ENCODE data around the gene SEMA5B. TPM values are rescaled to one million over a fixed set of nuclear protein-coding genes. Genes with fewer than 3 reads are reported as not detected.

The SEMA5B gene
- total RNA-seq, 2 experiments from 2014 or later, result not detected

DNA sequence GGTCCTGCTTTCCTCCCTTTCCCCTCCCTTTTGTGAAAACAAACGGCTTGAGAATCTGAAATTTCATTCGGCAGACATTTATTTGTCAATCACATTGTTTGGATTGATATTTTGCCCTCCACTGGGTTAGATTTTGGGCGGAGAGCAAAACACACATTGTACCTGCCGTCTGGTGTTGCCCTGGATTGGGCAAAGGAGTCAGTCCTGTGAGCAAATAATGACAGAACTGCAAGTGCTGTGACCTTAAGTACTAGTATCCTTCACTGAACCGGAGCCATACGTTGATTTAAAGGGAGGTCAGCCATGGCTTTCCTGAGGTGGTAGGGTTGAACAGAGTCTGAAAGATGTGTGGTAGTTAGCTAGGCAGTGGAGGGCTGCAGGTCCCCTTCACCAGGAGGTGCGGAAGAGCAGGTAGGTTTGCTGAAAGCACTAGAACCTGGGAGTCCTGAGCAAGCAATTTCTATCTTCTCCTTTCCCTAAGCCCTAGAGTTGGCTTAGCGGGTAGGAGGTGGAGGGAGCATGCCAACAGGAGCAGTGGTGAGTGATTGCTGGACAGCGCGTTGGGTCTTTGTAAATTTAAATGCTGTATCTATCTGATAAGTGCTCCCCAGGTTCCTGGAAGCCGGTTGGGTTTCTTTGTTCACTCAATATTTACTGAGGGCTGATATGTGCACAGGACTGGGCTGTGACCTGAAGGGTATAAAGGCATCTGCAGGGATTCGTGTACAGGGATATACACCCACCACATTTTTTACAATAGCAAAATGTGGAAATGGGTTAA, 41.2 kb upstream of the SEMA5B start:
- Mint-ChIP-seq H3K4me1 (peaks cover 40% of the 10 kb centered on the region), H3K36me3 (ENCODE audit: low read depth) (peaks cover 7% of the 10 kb centered on the region), H3K27ac (no peak overlapping the region), H3K27me3 (no peaks in the 10 kb centered on the region), H3K4me3 (peak overlapping the region; percentile 87), H3K9me3 (ENCODE audit: low read depth) (no peaks in the 10 kb centered on the region)
- no peak for ATAC-seq
- ChIA-PET CTCF (no interaction called here), POLR2A (no interaction called here)
- intact Hi-C loops (cut with DNase I, micrococcal nuclease), result no loop called here
- DNase-seq, result no peak

DNA sequence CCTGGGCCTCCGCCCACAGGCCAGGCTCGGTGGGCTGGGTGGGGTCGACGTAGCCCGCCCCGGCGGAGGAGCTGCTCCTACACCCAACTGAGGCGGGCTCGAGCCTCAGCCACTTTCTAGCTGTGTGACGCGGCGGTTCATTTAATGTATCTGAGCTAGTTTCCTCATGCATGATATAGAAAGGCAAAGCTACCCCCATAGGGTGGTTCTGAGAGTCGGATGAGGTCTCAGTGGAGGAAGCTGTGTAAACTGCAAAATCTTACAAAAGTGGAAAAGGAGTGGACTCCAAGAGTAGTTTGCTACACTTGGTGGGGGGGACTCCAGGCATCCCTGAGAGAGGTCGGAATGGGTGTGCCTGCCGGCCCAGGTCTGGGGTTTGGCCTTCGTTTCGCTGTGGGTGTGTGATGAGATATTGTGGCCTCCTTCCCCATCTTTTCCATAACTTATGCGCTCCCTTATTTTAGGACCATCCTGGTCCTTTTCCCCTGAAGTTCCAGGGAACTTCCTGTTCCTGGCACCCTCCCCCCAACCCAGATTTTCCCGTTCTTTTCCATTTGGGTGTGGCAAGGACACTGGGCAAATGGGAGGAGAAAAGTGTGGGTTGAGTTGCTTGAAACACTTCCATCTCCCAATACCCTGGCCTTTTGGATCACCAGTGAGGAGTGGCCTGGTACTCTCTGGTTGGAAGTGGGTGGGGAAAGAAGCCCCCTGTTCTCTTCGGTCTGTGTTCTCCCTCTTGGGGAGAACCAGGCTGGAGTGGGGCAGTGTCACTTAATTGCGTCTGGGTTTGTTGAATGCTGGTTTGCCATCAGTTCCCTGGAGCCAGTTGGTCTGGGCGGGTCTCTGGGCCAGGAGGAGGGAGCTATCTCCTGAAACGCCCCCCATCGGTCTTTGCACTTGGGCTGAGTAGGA, 40.4 kb upstream of the SEMA5B start:
- peak; percentile 51 for DNase-seq
- POLR2A ChIA-PET, result interaction anchor here (0.6 to 0.9 kb wide), 3 partner anchors 9 to 675 kb away, joined by 3 read pairs; no protein-coding TSS in a partner anchor
- intact Hi-C loops (cut with DNase I, micrococcal nuclease), result loop anchor here in 1 of 2 experiments (1.0 to 2.0 kb wide), 3 partner anchors 133 to 517 kb away; partner anchors contain the start of genes HACD2, SEC22A and SLC49A4
- no peaks in the 10 kb centered on the region for H3K9me3 Mint-ChIP-seq (ENCODE audit: low read depth)
- no peaks in the 10 kb centered on the region for H3K27me3 Mint-ChIP-seq
- peaks cover 7% of the 10 kb centered on the region for H3K36me3 Mint-ChIP-seq (ENCODE audit: low read depth)
- H3K27ac Mint-ChIP-seq, result peak overlapping the region; percentile 72
- peaks cover 40% of the 10 kb centered on the region for H3K4me1 Mint-ChIP-seq
- peak overlapping the region; percentile 87 for H3K4me3 Mint-ChIP-seq
- peak; percentile 33 for ATAC-seq
- CTCF ChIA-PET, result interaction anchor here (0.7 to 2.3 kb wide), 3 partner anchors 40 to 491 kb away, joined by 3 to 13 read pairs (median 3); partner anchors contain the start of gene SEMA5B

DNA sequence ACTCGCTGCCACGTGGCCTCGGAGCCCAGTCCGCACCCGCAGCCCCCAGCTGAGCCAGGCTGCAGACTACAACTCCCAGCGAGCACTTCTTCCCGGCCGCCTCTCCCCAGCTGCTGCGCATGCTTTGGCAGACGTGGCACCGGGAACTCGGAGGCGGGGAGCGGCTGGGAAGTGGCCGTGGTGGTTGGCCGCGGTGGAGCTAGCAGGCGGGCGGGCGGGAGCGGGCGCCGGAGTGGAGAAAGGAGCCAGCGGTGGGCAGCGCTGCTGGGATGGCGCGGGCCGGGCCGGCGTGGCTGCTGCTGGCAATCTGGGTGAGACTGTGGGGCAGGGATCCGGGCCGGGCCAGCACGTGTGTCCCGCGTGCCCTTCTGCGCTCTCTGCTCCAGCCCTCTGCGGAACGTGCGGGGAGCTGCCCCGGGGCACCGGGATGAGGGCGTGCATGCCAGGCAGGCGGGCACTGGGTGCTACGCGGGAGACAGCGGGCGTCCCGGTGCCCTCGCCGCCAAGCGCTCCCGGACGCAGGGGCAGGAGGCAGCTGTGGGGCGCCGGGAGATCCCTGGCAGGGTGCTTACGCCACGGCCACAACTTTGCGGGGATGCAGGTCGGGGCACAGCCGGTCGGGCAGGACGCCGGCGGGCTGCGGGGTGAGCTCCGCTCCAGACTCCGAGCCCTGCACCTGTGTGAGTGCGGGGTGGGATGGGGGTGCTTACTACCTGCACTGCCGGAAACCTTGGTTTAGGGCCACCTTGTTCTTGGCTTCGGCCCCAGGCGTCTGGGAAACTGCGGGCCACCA, 39.5 kb upstream of the SEMA5B start, which contains the start of gene PDIA5:
Gene PDIA5 (plus strand): TSS at position 130 of the 793 bp plus-strand sequence. CDS start 140 bp downstream, at position 270.
- peaks cover 40% of the 10 kb centered on the region for H3K4me1 Mint-ChIP-seq
- intact Hi-C loops (cut with DNase I, micrococcal nuclease), result loop anchor here in 1 of 2 experiments (1.0 to 2.0 kb wide), 3 partner anchors 134 to 518 kb away; partner anchors contain the start of genes HACD2, SEC22A and SLC49A4
- H3K36me3 Mint-ChIP-seq (ENCODE audit: low read depth), result peaks cover 7% of the 10 kb centered on the region

GRCh38 chr3:123066599-123066895, 39.0 kb upstream of the SEMA5B start:
- peaks cover 7% of the 10 kb centered on the region for H3K36me3 Mint-ChIP-seq (ENCODE audit: low read depth)
- H3K4me1 Mint-ChIP-seq, result peaks cover 40% of the 10 kb centered on the region
- H3K27me3 Mint-ChIP-seq, result no peaks in the 10 kb centered on the region
- H3K9me3 Mint-ChIP-seq (ENCODE audit: low read depth), result no peaks in the 10 kb centered on the region
- ChIA-PET CTCF (interaction anchor here (0.6 to 2.3 kb wide), 6 partner anchors 22 to 493 kb away, joined by 3 to 13 read pairs (median 3); partner anchors contain the start of gene SEMA5B), POLR2A (no interaction called here)
- peak overlapping the region; percentile 80 for H3K27ac Mint-ChIP-seq
- no peak for DNase-seq
- no peak for ATAC-seq
- intact Hi-C loops (cut with DNase I, micrococcal nuclease), result loop anchor here in 1 of 2 experiments (2.0 kb wide), 2 partner anchors 272 to 518 kb away; partner anchors contain the start of genes HACD2 and SLC49A4
- H3K4me3 Mint-ChIP-seq, result peak overlapping the region; percentile 87

More for the DNA sequence above, 39.5 kb upstream of the SEMA5B start, which contains the start of gene PDIA5:
- ATAC-seq (peak; percentile 83), DNase-seq (peak; percentile 87)
- ChIA-PET POLR2A (interaction anchor here (0.6 to 0.9 kb wide), 3 partner anchors 10 to 674 kb away, joined by 3 read pairs; no protein-coding TSS in a partner anchor), CTCF (interaction anchor here (0.7 to 2.3 kb wide), 7 partner anchors 37 to 492 kb away, joined by 3 to 13 read pairs (median 3); partner anchors contain the start of gene SEMA5B)
- Mint-ChIP-seq H3K4me3 (peak within 1 kb of the TSS; percentile 87), H3K27ac (peak within 1 kb of the TSS; percentile 80), H3K9me3 (ENCODE audit: low read depth) (no peaks in the 10 kb centered on the region), H3K27me3 (no peaks in the 10 kb centered on the region)

DNA sequence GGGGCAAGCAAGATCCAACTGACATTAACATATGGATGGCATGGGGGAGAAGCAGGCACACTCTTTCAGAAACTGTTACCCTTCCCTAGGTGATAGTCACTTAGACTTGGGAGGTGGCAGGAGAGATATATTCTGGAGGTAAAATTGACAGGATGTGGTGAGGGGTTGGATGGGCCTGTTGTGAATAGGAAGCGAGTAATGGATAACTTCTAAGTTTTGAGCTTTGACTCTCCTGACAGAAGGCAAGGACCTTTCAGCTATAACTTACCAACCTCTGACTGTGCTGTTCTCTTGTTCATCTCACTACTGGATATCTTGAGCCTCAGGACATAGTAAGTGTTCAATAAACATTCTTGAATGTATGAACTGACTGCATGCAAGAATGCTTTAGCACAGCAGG, 37.4 kb upstream of the SEMA5B start:
- Mint-ChIP-seq H3K4me1 (peaks cover 36% of the 10 kb centered on the region), H3K36me3 (ENCODE audit: low read depth) (peaks cover 7% of the 10 kb centered on the region), H3K27ac (no peak overlapping the region), H3K4me3 (no peak overlapping the region), H3K9me3 (ENCODE audit: low read depth) (no peaks in the 10 kb centered on the region), H3K27me3 (peaks cover 2% of the 10 kb centered on the region)
- ChIA-PET CTCF (interaction anchor here (0.9 to 1.1 kb wide), 2 partner anchors 12 to 37 kb away, joined by 3 read pairs; no protein-coding TSS in a partner anchor), POLR2A (no interaction called here)
- intact Hi-C loops (cut with DNase I, micrococcal nuclease), result no loop called here
- DNase-seq (peak; percentile 32), ATAC-seq (peak; percentile 71)

DNA sequence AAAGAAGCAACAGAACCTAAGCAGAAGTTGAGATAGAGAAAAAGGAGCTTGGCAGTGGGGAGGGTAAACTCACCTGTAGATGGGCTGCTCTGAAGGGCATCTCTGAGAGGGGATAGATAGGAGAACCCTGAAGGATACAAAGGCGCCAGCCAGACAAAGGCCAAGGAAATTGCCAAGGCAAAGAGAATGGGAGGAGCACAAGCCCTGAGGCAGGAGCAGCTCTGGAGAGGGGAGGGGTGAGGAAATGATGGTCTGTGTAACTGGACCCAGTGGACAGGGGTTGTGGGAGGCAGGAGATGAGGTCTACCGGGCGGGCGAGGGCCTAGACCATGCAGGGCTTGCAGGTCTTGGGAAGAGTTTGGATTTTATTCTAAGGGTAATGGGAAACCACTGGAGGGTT, 36.9 kb upstream of the SEMA5B start:
- peaks cover 2% of the 10 kb centered on the region for H3K27me3 Mint-ChIP-seq
- H3K4me1 Mint-ChIP-seq, result peaks cover 36% of the 10 kb centered on the region
- H3K27ac Mint-ChIP-seq, result no peak overlapping the region
- ChIA-PET CTCF (interaction anchor here (1.1 kb wide), 1 partner anchor 36 kb away, joined by 3 read pairs; no protein-coding TSS in a partner anchor), POLR2A (no interaction called here)
- H3K9me3 Mint-ChIP-seq (ENCODE audit: low read depth), result no peaks in the 10 kb centered on the region
- intact Hi-C loops (cut with DNase I, micrococcal nuclease), result no loop called here
- ATAC-seq (no peak), DNase-seq (no peak)
- peaks cover 7% of the 10 kb centered on the region for H3K36me3 Mint-ChIP-seq (ENCODE audit: low read depth)
- no peak overlapping the region for H3K4me3 Mint-ChIP-seq

DNA sequence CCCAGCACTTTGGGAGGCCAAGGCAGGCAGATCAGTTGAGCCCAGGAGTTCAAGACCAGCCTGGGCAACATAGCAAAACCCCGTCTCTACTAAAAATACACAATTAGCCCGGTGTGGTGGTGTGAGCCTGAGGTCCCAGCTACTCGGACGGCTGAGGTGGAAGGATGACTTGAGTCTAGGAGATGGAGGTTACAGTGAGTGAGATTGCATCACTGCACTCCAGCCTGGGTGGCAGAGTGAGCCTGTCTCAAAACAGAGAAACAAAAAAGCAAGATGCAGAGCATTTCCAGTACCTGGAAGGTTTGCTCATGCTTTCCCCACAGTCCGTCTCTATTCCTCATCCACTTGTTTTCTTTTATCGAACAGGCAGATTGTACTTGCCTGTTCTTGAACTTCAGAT, 35.5 kb upstream of the SEMA5B start:
- H3K27me3 Mint-ChIP-seq, result peaks cover 2% of the 10 kb centered on the region
- no peaks in the 10 kb centered on the region for H3K9me3 Mint-ChIP-seq (ENCODE audit: low read depth)
- peaks cover 25% of the 10 kb centered on the region for H3K4me1 Mint-ChIP-seq
- CTCF ChIA-PET, result interaction anchor here (1.9 kb wide), 1 partner anchor 34 kb away, joined by 6 read pairs; no protein-coding TSS in a partner anchor
- intact Hi-C loops (cut with DNase I, micrococcal nuclease), result no loop called here
- no peak for ATAC-seq
- no peak overlapping the region for H3K27ac Mint-ChIP-seq
- DNase-seq, result no peak
- H3K36me3 Mint-ChIP-seq (ENCODE audit: low read depth), result peaks cover 7% of the 10 kb centered on the region
- POLR2A ChIA-PET, result no interaction called here
- no peak overlapping the region for H3K4me3 Mint-ChIP-seq

DNA sequence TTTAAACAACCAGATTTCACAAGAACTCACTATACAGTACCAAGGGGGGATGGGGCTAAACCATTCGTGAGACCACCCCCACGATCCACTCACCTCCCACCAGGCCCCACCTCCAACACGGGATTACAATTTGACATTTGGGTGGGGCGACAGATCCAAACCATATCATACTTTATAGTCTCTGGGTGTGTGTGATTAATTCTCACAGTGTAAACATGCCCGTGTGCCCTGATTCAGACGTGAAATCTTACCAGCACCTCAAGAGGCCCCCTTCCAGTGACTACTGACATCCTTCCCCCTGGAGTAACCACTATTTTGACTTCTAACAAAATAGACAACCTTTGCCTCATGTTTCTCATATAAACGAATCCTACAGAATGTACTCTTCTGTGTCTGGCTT, 34.3 kb upstream of the SEMA5B start:
- peaks cover 2% of the 10 kb centered on the region for H3K27me3 Mint-ChIP-seq
- no peaks in the 10 kb centered on the region for H3K9me3 Mint-ChIP-seq (ENCODE audit: low read depth)
- ATAC-seq (no peak), DNase-seq (no peak)
- no peak overlapping the region for H3K4me3 Mint-ChIP-seq
- ChIA-PET POLR2A (no interaction called here), CTCF (no interaction called here)
- H3K36me3 Mint-ChIP-seq (ENCODE audit: low read depth), result peaks cover 2% of the 10 kb centered on the region
- H3K4me1 Mint-ChIP-seq, result peaks cover 20% of the 10 kb centered on the region
- intact Hi-C loops (cut with DNase I, micrococcal nuclease), result no loop called here
- no peak overlapping the region for H3K27ac Mint-ChIP-seq

- H3K27ac Mint-ChIP-seq, result no peak overlapping the region
- H3K4me3 Mint-ChIP-seq, result no peak overlapping the region
- CTCF ChIA-PET, result interaction anchor here (1.3 kb wide), 1 partner anchor 30 kb away, joined by 3 read pairs; no protein-coding TSS in a partner anchor
- peaks cover 9% of the 10 kb centered on the region for H3K4me1 Mint-ChIP-seq
- intact Hi-C loops (cut with DNase I, micrococcal nuclease), result no loop called here
- H3K36me3 Mint-ChIP-seq (ENCODE audit: low read depth), result no peaks in the 10 kb centered on the region
- DNase-seq, result no peak
- H3K9me3 Mint-ChIP-seq (ENCODE audit: low read depth), result no peaks in the 10 kb centered on the region
- POLR2A ChIA-PET, result no interaction called here
- peaks cover 2% of the 10 kb centered on the region for H3K27me3 Mint-ChIP-seq
- no peak for ATAC-seq
These were observed 32.5 kb upstream of the SEMA5B start for GRCh38 chr3:123060054-123060453.

- H3K9me3 Mint-ChIP-seq (ENCODE audit: low read depth), result no peaks in the 10 kb centered on the region
- ATAC-seq, result no peak
- no peaks in the 10 kb centered on the region for H3K4me1 Mint-ChIP-seq
- no peak overlapping the region for H3K27ac Mint-ChIP-seq
- peaks cover 2% of the 10 kb centered on the region for H3K27me3 Mint-ChIP-seq
- ChIA-PET POLR2A (no interaction called here), CTCF (no interaction called here)
- H3K4me3 Mint-ChIP-seq, result no peak overlapping the region
- H3K36me3 Mint-ChIP-seq (ENCODE audit: low read depth), result no peaks in the 10 kb centered on the region
- DNase-seq, result no peak
- intact Hi-C loops (cut with DNase I, micrococcal nuclease), result no loop called here
These were observed 30.9 kb upstream of the SEMA5B start for GRCh38 chr3:123058505-123058904.

All from activated CD4-positive, alpha-beta T cell treated with anti-CD3 and anti-CD28 coated beads for 36 hours (primary cell).